Renal cortex interstitium (tissue), 15 donors: ENCODE results near the gene IL26. TPM values are rescaled to one million over a fixed set of nuclear protein-coding genes. Genes with fewer than 3 reads are reported as not detected.

ENCODE experiments used
- DNase-seq, 11 donors: peaks; one replicate each; pipeline ENCODE4 v3.0.0-alpha.2; 2013; ENCODE audit warnings: low read depth in 9 of 11, low spot score in 4 of 11; ENCODE audit errors: extremely low read depth in 1 of 11
- long read RNA-seq, 16 experiments: transcript quantifications; one replicate each; lab custom pipeline, GENCODE V29; 2026
- polyA plus RNA-seq, 3 donors: library from polyadenylated mRNA; unstranded; fragments of 120-200 nt; gene quantifications; one replicate each; pipeline ENCODE4 v1.2.1, GENCODE V29; 2013; ENCODE audit not compliant: insufficient read length in 3 of 3

The IL26 gene, protein sequence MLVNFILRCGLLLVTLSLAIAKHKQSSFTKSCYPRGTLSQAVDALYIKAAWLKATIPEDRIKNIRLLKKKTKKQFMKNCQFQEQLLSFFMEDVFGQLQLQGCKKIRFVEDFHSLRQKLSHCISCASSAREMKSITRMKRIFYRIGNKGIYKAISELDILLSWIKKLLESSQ
- polyA plus RNA-seq: not detected
- long read RNA-seq, donor 1: 0 reads
- long read RNA-seq, donor 2: 0 reads
- long read RNA-seq, donor 3: 0 reads
- long read RNA-seq, donor 4: 0 reads
- long read RNA-seq, donor 5: 0 reads
- long read RNA-seq, donor 6: 0 reads
- long read RNA-seq, donor 7: 0 reads
- long read RNA-seq, donor 8: 0 reads
- long read RNA-seq, donor 9: 0 reads
- long read RNA-seq, donor 10: 0 reads
- long read RNA-seq, donor 11: 0 reads
- long read RNA-seq, donor 12: 0 reads
- long read RNA-seq, donor 13: 0 reads
- long read RNA-seq, donor 14: 0 reads
- long read RNA-seq, donor 15: 0 reads
- long read RNA-seq, donor 16: 0 reads

DNA sequence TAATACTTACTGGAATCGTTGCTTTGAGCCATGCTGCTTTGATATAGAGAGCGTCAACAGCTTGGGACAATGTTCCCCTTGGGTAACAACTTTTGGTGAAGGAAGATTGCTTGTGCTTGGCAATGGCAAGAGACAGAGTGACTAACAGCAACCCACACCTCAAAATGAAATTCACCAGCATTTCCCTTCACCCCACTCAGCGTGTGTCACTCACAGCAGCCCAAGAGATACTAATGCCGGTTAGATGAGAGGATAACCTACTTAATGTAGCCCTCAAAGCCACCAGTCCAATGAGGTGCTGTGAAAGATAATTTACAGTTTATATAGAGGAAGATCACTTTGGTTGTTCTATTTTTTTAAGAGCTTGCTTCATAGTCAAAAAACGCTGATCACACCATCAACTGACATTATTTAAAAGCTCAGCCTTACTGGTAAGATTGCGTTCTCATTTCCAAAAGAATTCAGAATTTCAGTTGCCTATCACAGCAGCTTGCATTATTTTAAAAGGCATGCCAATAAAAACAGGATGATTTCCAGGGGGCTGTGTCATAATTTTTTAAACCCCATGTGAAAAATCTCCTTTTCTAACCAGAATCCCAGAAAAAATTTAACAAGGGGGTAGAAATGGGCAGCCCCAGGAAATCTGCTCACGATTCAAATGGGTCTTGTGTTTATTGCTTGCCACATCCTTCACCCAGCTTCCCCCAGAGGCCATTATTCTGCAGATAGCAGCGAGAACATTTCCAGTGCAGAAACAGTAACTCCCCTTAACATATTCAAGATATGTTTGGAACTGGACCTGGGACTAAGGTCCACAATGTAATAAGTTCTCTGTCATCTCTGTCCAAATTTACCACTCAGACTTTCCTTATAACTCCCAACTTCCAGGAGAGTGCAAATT, at the start of gene IL26:
Gene IL26 (minus strand): TSS at position 235 of the 901 bp plus-strand sequence. CDS start 54 bp downstream, at position 181.
- no peak for DNase-seq

DNA sequence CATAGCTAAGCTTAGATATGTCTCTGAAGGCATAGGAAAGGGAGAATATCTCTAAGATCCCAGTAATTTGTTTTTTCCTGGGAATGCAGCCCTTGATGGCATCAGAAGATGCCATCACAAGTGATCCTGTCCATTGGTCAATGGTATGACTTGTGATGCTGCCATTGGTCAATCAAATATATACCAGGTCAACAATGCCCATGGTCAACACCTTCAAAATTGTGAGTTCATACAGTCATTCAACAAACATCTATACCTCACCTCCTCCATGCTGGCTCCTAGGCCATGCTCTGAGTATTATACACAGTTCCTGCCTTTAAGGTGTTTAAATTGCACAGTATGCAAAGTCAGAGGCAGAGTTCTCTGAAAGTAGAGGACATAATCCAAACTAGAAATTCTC, 47.1 kb upstream of the IL26 start:
- DNase-seq: no peak

GRCh38 chr12:68271346-68271745, 45.7 kb upstream of the IL26 start:
- DNase-seq: no peak

GRCh38 chr12:68270358-68270757, 44.7 kb upstream of the IL26 start:
- no peak for DNase-seq

DNA sequence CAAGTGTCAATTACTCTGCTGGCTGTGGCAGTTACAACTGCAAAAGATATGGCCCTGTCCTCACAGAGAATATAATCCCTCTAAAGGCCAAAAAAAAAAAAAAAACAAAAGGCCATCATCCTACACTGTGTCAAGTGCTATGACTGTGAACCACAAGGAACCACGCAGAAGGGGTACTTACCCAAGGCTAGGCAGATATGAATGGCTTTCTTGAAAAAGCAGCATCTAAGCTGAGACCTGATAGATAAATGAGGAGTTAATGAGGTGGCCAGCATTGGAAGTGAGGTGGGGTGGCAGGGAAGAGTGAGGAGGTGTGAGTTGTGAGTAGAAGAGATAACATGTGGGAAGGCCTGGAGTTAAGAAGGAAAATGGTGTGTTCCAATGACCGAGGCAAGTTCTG, 44.2 kb upstream of the IL26 start:
- DNase-seq: no peak

DNA sequence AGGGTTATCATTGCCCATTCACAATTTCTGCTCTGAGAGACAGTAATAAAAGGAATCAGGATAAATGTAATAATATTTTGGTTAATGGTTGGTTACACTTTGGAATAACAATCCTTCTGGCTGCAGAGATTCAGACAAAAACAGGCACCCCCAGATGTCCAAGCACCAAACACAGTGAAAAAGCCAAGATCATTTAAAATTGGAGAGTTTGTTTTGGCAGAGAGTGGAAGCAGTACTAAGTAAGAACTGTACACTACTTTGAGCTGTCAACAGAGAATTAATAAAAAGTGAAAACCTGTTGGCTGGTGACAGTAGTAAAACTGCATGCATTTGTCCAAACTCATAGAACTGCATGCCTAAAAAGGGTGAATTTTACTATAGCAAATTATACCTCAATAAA, 43.4 kb upstream of the IL26 start:
- no peak for DNase-seq

DNA sequence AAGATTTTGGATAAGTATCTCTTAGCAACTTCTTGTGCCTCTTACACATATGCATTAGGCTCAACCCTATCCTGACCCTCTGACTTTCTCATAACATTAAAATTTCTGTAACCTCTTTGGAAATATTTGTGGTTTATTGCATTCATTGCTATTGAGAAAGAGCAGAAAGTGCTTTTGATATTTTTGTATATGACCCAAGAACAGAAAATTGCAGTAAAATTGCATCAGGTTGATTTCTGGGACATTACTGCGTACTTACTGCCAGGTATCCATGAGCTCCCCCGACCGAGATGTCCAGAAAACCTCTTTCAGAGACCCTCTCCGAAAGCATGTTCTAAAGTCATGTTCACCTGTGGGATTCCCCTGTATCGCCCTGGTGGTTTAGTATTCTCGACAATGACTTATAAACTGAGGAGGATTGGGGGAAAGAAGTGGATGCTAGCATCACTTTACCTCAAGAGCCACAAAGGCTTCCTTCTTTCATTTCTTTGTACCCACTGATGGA, 42.3 kb upstream of the IL26 start:
- no peak for DNase-seq

- no peak for DNase-seq
Observed at GRCh38 chr12:68264857-68265256, 39.2 kb upstream of the IL26 start.

DNA sequence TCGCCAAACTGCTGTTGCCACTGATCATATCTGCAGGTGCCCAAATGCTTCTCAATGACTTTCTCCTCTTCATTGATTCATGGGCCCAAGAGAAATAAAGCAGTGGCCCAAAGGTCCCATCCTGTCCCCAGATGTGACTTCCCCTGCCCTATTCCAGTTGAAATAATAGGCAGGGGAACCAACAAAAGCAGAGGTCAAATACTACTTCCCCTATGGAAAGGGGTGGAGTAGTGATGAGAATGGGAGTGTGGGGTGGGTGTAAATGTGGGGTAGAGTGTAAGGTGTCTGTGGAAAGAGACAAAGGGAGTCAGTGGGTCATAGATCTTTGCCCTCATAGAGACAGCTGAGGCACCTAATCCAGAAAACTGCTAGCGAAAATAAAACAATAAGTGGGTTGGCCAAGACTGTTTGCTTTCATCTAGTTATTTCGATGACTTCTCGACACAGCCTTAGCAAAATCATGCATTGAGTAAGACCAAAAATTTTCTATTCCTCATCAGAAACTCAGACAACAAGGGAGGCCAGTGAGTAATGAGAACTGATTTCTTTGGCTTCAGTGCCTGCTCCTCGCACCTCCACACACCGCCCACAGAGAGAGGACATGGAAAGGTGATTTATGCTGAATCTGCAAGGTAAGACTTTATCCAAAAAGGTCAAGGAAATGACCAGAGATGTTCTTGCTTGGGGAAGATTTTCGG, 38.7 kb upstream of the IL26 start:
- DNase-seq: no peak

DNA sequence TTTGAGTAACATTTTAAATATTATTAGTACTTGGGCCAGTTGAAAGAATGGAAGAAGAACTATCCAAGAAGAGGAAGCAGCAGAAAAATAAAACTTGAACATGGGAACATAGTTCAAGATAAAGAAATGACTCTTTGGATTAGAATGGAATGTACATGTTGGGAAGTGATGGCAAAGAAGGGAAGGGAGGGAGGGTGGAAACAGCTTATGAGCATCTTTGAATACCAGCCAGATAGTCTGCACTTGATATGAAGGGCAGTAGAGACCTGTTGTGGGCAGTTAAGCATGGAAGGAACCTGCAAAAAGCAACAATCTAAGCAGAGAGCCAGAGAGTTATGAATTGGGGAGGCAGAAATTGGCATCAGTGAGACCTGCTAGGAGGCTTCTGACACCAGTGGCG, 37.8 kb upstream of the IL26 start:
- no peak for DNase-seq

DNA sequence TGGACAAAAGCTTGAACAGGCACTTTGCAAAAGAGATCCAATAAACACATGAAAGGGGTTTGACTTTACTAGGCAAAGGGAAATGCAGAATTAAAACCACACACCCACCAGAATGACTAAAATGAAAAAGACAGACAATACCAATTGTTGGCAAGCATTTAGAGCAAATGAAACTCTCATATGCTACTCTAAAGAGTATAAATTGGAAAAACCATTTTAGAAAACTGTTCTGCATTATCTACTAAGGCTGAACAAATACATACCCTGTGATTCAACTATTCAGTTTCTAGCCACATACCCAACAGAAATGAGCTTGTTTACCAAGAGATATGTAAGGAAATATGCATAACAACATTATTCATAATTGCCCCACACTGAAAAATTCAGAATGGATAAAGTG, 36.3 kb upstream of the IL26 start:
- no peak for DNase-seq

- no peak for DNase-seq
Observed at GRCh38 chr12:68260153-68260552, 34.5 kb upstream of the IL26 start.

- DNase-seq: no peak
Observed at GRCh38 chr12:68259318-68259940, 33.8 kb upstream of the IL26 start.

GRCh38 chr12:68253504-68253903, 27.9 kb upstream of the IL26 start, which contains the start of gene IL22:
IL22 (minus strand) TSS chr12:68253604; CDS start chr12:68253448, 156 bp downstream.
- DNase-seq: no peak

DNA sequence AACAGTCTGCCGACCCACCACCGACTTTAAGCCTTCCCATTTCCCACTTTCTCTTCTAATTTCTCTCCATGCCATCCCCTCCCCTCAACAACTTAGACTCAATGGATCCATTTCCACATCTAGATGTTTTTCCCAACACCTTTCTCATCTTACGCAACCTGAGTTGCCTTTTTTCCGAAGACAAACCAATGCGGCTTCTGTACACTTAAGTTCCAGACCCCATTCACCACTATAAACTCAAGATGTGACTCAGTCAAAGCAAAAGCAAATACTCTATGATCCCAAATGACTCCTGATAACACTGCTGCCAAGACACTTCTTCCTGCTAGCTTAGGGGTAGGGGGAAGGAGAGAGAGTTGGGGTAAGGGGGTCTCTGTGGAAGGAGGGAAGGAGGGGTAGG, 26.5 kb upstream of the IL26 start:
- DNase-seq: no peak

GRCh38 chr12:68250454-68250853, 24.8 kb upstream of the IL26 start:
- no peak for DNase-seq

GRCh38 chr12:68247785-68248184, 22.2 kb upstream of the IL26 start:
- no peak for DNase-seq

GRCh38 chr12:68246350-68246749, 20.7 kb upstream of the IL26 start:
- DNase-seq: no peak
